K562 (cell line): ENCODE data around the gene RSRP1. TPM values are rescaled to one million over a fixed set of nuclear protein-coding genes. Genes with fewer than 3 reads are reported as not detected.

ENCODE experiments used
- ATF7 ChIP-seq: fragments of 450-650 bp; IDR thresholded peaks from 2 replicates; pipeline ENCODE4 v1.7.1; 2014; ENCODE audit warnings: mild to moderate bottlenecking, moderate library complexity
- CBFB ChIP-seq: sonication (generic); formaldehyde crosslinking; IDR thresholded peaks from 2 replicates; pipeline ENCODE4 v1.4.0; 2020; ENCODE audit warnings: mild to moderate bottlenecking, missing genetic modification reagents
- CHAMP1 ChIP-seq: fragments of 450-650 bp; IDR thresholded peaks from 2 replicates; pipeline ENCODE4 v1.6.1; 2016; ENCODE audit warnings: mild to moderate bottlenecking
- NFE2 ChIP-seq: IDR thresholded peaks from 2 replicates; pipeline ENCODE4 v1.6.1; 2014; ENCODE audit warnings: antibody characterized with exemption, low read depth
- SMARCA5 ChIP-seq: fragments of 450-650 bp; IDR thresholded peaks from 2 replicates; pipeline ENCODE4 v1.6.1; 2016
- ZBTB26 ChIP-seq: fragments of 450-650 bp; formaldehyde crosslinking; IDR thresholded peaks from 2 replicates; pipeline ENCODE4 v1.4.0; 2022; ENCODE audit warnings: missing genetic modification characterization
- ZNF232 ChIP-seq: sonication (generic); formaldehyde crosslinking; IDR thresholded peaks from 2 replicates; pipeline ENCODE4 v1.8.0; 2022; ENCODE audit warnings: mild to moderate bottlenecking, missing genetic modification reagents
- ZNF830 ChIP-seq: fragments of 250-450 bp; sonication (Bioruptor Pico); IDR thresholded peaks from 2 replicates; pipeline ENCODE4 v1.5.0; 2021; ENCODE audit warnings: mild to moderate bottlenecking
- polyA plus RNA-seq, 8 experiments: library from polyadenylated mRNA; depleted of rRNA in 4 of 8; stranded (reverse) in 5 of 8; unstranded in 3 of 8; fragments of >200 nt; fragmentation: Nextera tagmentation in 2 of 8; fragmentation: Illumina TruSeq in 1 of 8; extraction: Ambion mirVana in 2 of 8; extraction: Trizol in 1 of 8; gene quantifications; 2 replicates each; pipeline versions ENCODE4 v1.2.1 to v1.2.3, GENCODE V29; 2011 to 2014; ENCODE audit warnings: inconsistent platforms in 1 of 8, missing spikeins in 1 of 8
- total RNA-seq, 7 experiments: library from RNA; depleted of rRNA in 6 of 7; stranded (reverse); fragments of >200 nt in 6 of 7; fragmentation: Illumina TruSeq in 2 of 7; extraction: Trizol in 2 of 7; gene quantifications; 2 replicates each; pipeline versions ENCODE4 v1.2.1 to v1.2.3, GENCODE V29; 2011 to 2021; ENCODE audit warnings: low replicate concordance in 1 of 7
- TF ChIP-seq, protein P1 (sequence below), 2 experiments: fragments of 250-450 bp in 1 of 2; fragments of 450-650 bp in 1 of 2; sonication (Bioruptor Pico) in 1 of 2; IDR thresholded peaks; 2 replicates each; pipeline versions ENCODE4 v1.6.1 to v1.8.0; 2016 to 2021; ENCODE audit warnings: mild to moderate bottlenecking in 2 of 2, moderate library complexity in 2 of 2, missing compliant biosample characterization in 1 of 2, missing genetic modification characterization in 1 of 2
- TF ChIP-seq, protein P2 (sequence below): fragments of 250-450 bp; sonication (Bioruptor Pico); IDR thresholded peaks from 2 replicates; pipeline ENCODE4 v1.5.0; 2021

Gene RSRP1
- total and polyA plus RNA-seq, 9 of the 15 experiments (the other 6 are each of a cell fraction or from before 2014, with no cell fraction given) = 27.2 to 283 (median 146) TPM

DNA sequence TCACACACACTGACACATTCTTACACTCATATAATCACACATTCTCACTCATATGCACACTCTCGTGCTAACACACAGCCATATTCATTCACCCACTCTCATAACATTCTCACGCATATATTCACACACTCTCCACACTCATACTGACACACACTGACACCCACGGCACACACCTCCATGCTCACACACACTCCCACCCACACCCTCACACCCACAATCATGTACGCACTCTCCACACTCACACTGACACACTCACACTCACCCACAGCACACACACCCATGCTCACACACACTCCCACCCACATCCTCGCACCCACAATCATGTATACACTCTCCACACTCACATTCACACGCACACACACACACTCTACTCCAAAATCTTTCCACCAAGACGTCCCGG is 53.2 kb downstream of the RSRP1 start (continued):
- TF ChIP-seq, protein P1, sequence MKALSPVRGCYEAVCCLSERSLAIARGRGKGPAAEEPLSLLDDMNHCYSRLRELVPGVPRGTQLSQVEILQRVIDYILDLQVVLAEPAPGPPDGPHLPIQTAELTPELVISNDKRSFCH (CRISPR knock-in tag; IDR thresholded peaks at IDR 0.05) = no peak
- TF ChIP-seq, protein P1 (tag; IDR thresholded peaks at IDR 0.05) = no peak
- TF ChIP-seq CHAMP1 (no peak), ZBTB26 (CRISPR knock-in tag) (peak; percentile 38; the same call in 1 of the 2 replicates), ZNF830 (no peak), NFE2 (no peak), ATF7 (no peak), ZNF232 (CRISPR knock-in tag) (no peak), CBFB (CRISPR knock-in tag) (no peak), SMARCA5 (0 out of 2 replicates have a peak, but pooled peaks have one; percentile 23)
- TF ChIP-seq, protein P2, sequence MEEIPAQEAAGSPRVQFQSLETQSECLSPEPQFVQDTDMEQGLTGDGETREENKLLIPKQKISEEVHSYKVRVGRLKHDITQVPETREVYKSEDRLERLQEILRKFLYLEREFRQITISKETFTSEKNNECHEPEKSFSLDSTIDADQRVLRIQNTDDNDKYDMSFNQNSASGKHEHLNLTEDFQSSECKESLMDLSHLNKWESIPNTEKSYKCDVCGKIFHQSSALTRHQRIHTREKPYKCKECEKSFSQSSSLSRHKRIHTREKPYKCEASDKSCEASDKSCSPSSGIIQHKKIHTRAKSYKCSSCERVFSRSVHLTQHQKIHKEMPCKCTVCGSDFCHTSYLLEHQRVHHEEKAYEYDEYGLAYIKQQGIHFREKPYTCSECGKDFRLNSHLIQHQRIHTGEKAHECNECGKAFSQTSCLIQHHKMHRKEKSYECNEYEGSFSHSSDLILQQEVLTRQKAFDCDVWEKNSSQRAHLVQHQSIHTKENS (CRISPR knock-in tag) = no peak
